OCI-LY1 (cell line): Measurements from ENCODE around the gene STAMBPL1.
"Not testable (repeated sequence)": the region's sequence is repeated elsewhere in the genome, so short reads cannot be mapped to it uniquely, and the experiment has no call there.

Source experiments
- H2AFZ ChIP-seq: fragments of 200-600 bp; sonication (generic), shearing (Covaris generic); 2 replicates; pipeline ENCODE4 v1.6.0; 2014; ENCODE audit warnings: antibody characterized with exemption, mild to moderate bottlenecking, low read length
- H3F3A ChIP-seq: fragments of 200-600 bp; sonication (generic), shearing (Covaris generic); 2 replicates; pipeline ENCODE4 v1.6.0; 2014; ENCODE audit warnings: mild to moderate bottlenecking, antibody characterized with exemption, low read length, moderate library complexity; ENCODE audit not compliant: insufficient read depth
- H3K27ac ChIP-seq: fragments of 200-600 bp; sonication (generic); 2 replicates; pipeline ENCODE4 v1.5.1; 2014; ENCODE audit warnings: low read length, mixed run types, mild to moderate bottlenecking, low read depth; ENCODE audit not compliant: poor library complexity, severe bottlenecking
- H3K27me3 ChIP-seq: fragments of 200-600 bp; sonication (generic); 2 replicates; pipeline ENCODE4 v1.6.0; 2014; ENCODE audit warnings: antibody characterized with exemption, mild to moderate bottlenecking, low read length, moderate library complexity; ENCODE audit not compliant: insufficient read depth
- H3K36me3 ChIP-seq: fragments of 200-600 bp; sonication (generic); 2 replicates; pipeline ENCODE4 v1.6.1; 2014; ENCODE audit warnings: mild to moderate bottlenecking, antibody characterized with exemption, low read length, moderate library complexity, mixed read lengths; ENCODE audit not compliant: insufficient read depth
- H3K4me1 ChIP-seq: fragments of 200-600 bp; sonication (generic); 2 replicates; pipeline ENCODE4 v1.5.1; 2014; ENCODE audit warnings: mild to moderate bottlenecking, low read length, moderate library complexity; ENCODE audit not compliant: insufficient read depth, severe bottlenecking
- H3K4me2 ChIP-seq: fragments of 200-600 bp; sonication (generic), shearing (Covaris generic); 2 replicates; pipeline ENCODE4 v1.6.1; 2014; ENCODE audit warnings: low read length
- H3K4me3 ChIP-seq: fragments of 200-600 bp; sonication (generic); 2 replicates; pipeline ENCODE4 v1.5.1; 2014; ENCODE audit warnings: low read length, low read depth, mild to moderate bottlenecking, mixed read lengths; ENCODE audit not compliant: poor library complexity, severe bottlenecking
- H3K79me2 ChIP-seq: fragments of 200-600 bp; shearing (Covaris generic); 2 replicates; pipeline ENCODE4 v1.6.1; 2016; ENCODE audit warnings: mixed run types, low read length, mixed read lengths; ENCODE audit not compliant: insufficient read depth
- H3K9ac ChIP-seq: fragments of 200-600 bp; sonication (generic), shearing (Covaris generic); 2 replicates; pipeline ENCODE4 v1.6.1; 2014; ENCODE audit warnings: mild to moderate bottlenecking, low read length, mixed read lengths
- H3K9me2 ChIP-seq: fragments of 200-600 bp; sonication (generic), shearing (Covaris generic); 2 replicates; pipeline ENCODE4 v1.6.1; 2014; ENCODE audit warnings: low read depth, mild to moderate bottlenecking, low read length, mixed read lengths
- H3K9me3 ChIP-seq: fragments of 200-600 bp; shearing (Covaris generic); 2 replicates; pipeline ENCODE4 v1.6.1; 2014; ENCODE audit warnings: low read length, mixed read lengths
- H4K20me1 ChIP-seq: fragments of 200-600 bp; sonication (generic), shearing (Covaris generic); 2 replicates; pipeline ENCODE4 v1.6.0; 2016; ENCODE audit warnings: mild to moderate bottlenecking, low read length; ENCODE audit not compliant: insufficient read depth
- CTCF ChIP-seq: fragments of 200-600 bp; sonication (generic), shearing (Covaris generic); IDR thresholded peaks from 2 replicates; pipeline ENCODE4 v1.5.1; 2017; ENCODE audit warnings: mild to moderate bottlenecking, antibody characterized with exemption, low read length, moderate library complexity, mixed read lengths
- EZH2 ChIP-seq: fragments of 200-600 bp; sonication (generic), shearing (Covaris generic); IDR thresholded peaks from 2 replicates; pipeline ENCODE4 v1.8.0; 2017; ENCODE audit warnings: borderline replicate concordance, mixed run types, mild to moderate bottlenecking, antibody characterized with exemption, low read length, moderate library complexity, mixed read lengths

STAMBPL1 gene

GRCh38 chr10:88835096-88835909 lies 44.7 kb upstream of the STAMBPL1 start:
- Histone ChIP-seq H3K9me2 (no peaks in the 10 kb centered on the region), H3K27ac (no peak overlapping the region), H2AFZ (no peak overlapping the region), H3K4me1 (no peaks in the 10 kb centered on the region), H3K79me2 (no peaks in the 10 kb centered on the region), H3K27me3 (no peaks in the 10 kb centered on the region), H3K9ac (no peak overlapping the region), H3K4me3 (no peak overlapping the region), H3F3A (no peaks in the 10 kb centered on the region), H4K20me1 (no peaks in the 10 kb centered on the region), H3K4me2 (no peak overlapping the region), H3K36me3 (no peaks in the 10 kb centered on the region), H3K9me3 (no peaks in the 10 kb centered on the region)
- TF ChIP-seq EZH2 (no peak), CTCF (peak; percentile 77)

GRCh38 chr10:88835910-88836221 lies 44.2 kb upstream of the STAMBPL1 start:
- H3K27ac ChIP-seq, result no peak overlapping the region
- no peaks in the 10 kb centered on the region for H3K9me2 ChIP-seq
- no peaks in the 10 kb centered on the region for H3K4me1 ChIP-seq
- H3K36me3 ChIP-seq, result no peaks in the 10 kb centered on the region
- no peaks in the 10 kb centered on the region for H3K9me3 ChIP-seq
- no peak overlapping the region for H3K4me3 ChIP-seq
- H3K9ac ChIP-seq, result no peak overlapping the region
- TF ChIP-seq CTCF, result no peak
- no peak for TF ChIP-seq EZH2
- no peaks in the 10 kb centered on the region for H3K27me3 ChIP-seq
- H3F3A ChIP-seq, result no peaks in the 10 kb centered on the region
- H2AFZ ChIP-seq, result no peak overlapping the region
- H4K20me1 ChIP-seq, result no peaks in the 10 kb centered on the region
- H3K4me2 ChIP-seq, result no peak overlapping the region
- no peaks in the 10 kb centered on the region for H3K79me2 ChIP-seq

GRCh38 chr10:88837632-88838031 lies 42.4 kb upstream of the STAMBPL1 start:
- not testable (repeated sequence) for H3K4me2 ChIP-seq, H3K9me3 ChIP-seq, H3F3A ChIP-seq, H3K9me2 ChIP-seq, H3K27ac ChIP-seq, H3K36me3 ChIP-seq, H3K9ac ChIP-seq, H3K79me2 ChIP-seq, H3K27me3 ChIP-seq, H4K20me1 ChIP-seq, H2AFZ ChIP-seq, H3K4me1 ChIP-seq, H3K4me3 ChIP-seq

GRCh38 chr10:88838766-88839350 lies 41.2 kb upstream of the STAMBPL1 start:
- no peaks in the 10 kb centered on the region for H3K9me3 ChIP-seq
- no peaks in the 10 kb centered on the region for H3F3A ChIP-seq
- no peaks in the 10 kb centered on the region for H4K20me1 ChIP-seq
- H3K4me3 ChIP-seq, result no peak overlapping the region
- H3K9ac ChIP-seq, result no peak overlapping the region
- TF ChIP-seq EZH2 (no peak), CTCF (no peak)
- no peaks in the 10 kb centered on the region for H3K79me2 ChIP-seq
- no peaks in the 10 kb centered on the region for H3K27me3 ChIP-seq
- H3K27ac ChIP-seq, result no peak overlapping the region
- H3K4me1 ChIP-seq, result no peaks in the 10 kb centered on the region
- no peak overlapping the region for H3K4me2 ChIP-seq
- no peaks in the 10 kb centered on the region for H3K36me3 ChIP-seq
- no peak overlapping the region for H2AFZ ChIP-seq
- no peaks in the 10 kb centered on the region for H3K9me2 ChIP-seq
